HEK293 (cell line): ENCODE results near the gene BDP1.

Experiments used
- ATF2 ChIP-seq: fragments of 450-650 bp; formaldehyde crosslinking; IDR thresholded peaks from 2 replicates; pipeline ENCODE4 v1.5.1; 2016; ENCODE audit warnings: missing biosample characterization, missing genetic modification characterization, low read depth
- HOXD13 ChIP-seq: sonication (generic); formaldehyde crosslinking; IDR thresholded peaks from 2 replicates; pipeline ENCODE4 v1.8.0; 2022; ENCODE audit warnings: missing genetic modification reagents, borderline replicate concordance
- MZF1 ChIP-seq: fragments of 450-650 bp; formaldehyde crosslinking; IDR thresholded peaks from 2 replicates; pipeline ENCODE4 v1.5.1; 2017; ENCODE audit warnings: missing biosample characterization, missing genetic modification characterization, borderline replicate concordance
- OSR2 ChIP-seq: fragments of 450-650 bp; formaldehyde crosslinking; IDR thresholded peaks from 2 replicates; pipeline ENCODE4 v1.5.1; 2016; ENCODE audit warnings: missing biosample characterization, missing genetic modification characterization
- OVOL3 ChIP-seq: fragments of 450-650 bp; formaldehyde crosslinking; IDR thresholded peaks from 2 replicates; pipeline ENCODE4 v1.5.1; 2016; ENCODE audit warnings: missing biosample characterization, missing genetic modification characterization
- PATZ1 ChIP-seq: fragments of 450-650 bp; formaldehyde crosslinking; IDR thresholded peaks from 2 replicates; pipeline ENCODE4 v1.5.1; 2016; ENCODE audit warnings: missing biosample characterization, missing genetic modification characterization
- SCRT1 ChIP-seq: fragments of 450-650 bp; formaldehyde crosslinking; IDR thresholded peaks from 2 replicates; pipeline ENCODE4 v1.5.1; 2016; ENCODE audit warnings: missing biosample characterization, missing genetic modification characterization, borderline replicate concordance
- SP2 ChIP-seq: fragments of 450-650 bp; formaldehyde crosslinking; IDR thresholded peaks from 2 replicates; pipeline ENCODE4 v1.5.1; 2016; ENCODE audit warnings: missing biosample characterization, missing genetic modification characterization
- YY1 ChIP-seq: fragments of 450-650 bp; formaldehyde crosslinking; IDR thresholded peaks from 2 replicates; pipeline ENCODE4 v1.5.1; 2018; ENCODE audit warnings: missing biosample characterization, missing genetic modification characterization
- YY2 ChIP-seq: fragments of 450-650 bp; formaldehyde crosslinking; IDR thresholded peaks from 2 replicates; pipeline ENCODE4 v1.5.1; 2016; ENCODE audit warnings: missing biosample characterization, missing genetic modification characterization
- ZFP41 ChIP-seq: fragments of 450-650 bp; formaldehyde crosslinking; IDR thresholded peaks from 2 replicates; pipeline ENCODE4 v1.5.1; 2016; ENCODE audit warnings: missing biosample characterization, missing genetic modification characterization, borderline replicate concordance
- ZFP69B ChIP-seq: fragments of 450-650 bp; formaldehyde crosslinking; IDR thresholded peaks from 2 replicates; pipeline ENCODE4 v1.5.1; 2016; ENCODE audit warnings: missing biosample characterization, missing genetic modification characterization
- ZNF114 ChIP-seq: fragments of 450-650 bp; formaldehyde crosslinking; IDR thresholded peaks from 2 replicates; pipeline ENCODE4 v1.5.0; 2017; ENCODE audit warnings: missing biosample characterization, missing genetic modification characterization
- ZNF138 ChIP-seq: fragments of 450-650 bp; formaldehyde crosslinking; IDR thresholded peaks from 2 replicates; pipeline ENCODE4 v1.5.1; 2016; ENCODE audit warnings: missing biosample characterization, missing genetic modification characterization, borderline replicate concordance
- ZNF157 ChIP-seq: fragments of 450-650 bp; formaldehyde crosslinking; IDR thresholded peaks from 2 replicates; pipeline ENCODE4 v1.5.1; 2016; ENCODE audit warnings: missing biosample characterization, missing genetic modification characterization
- ZNF184 ChIP-seq: fragments of 450-650 bp; IDR thresholded peaks from 2 replicates; pipeline ENCODE4 v1.5.1; 2018; ENCODE audit warnings: missing biosample characterization, mild to moderate bottlenecking, missing genetic modification characterization
- ZNF274 ChIP-seq, 2 experiments: fragments of 200-500 bp in 1 of 2; fragments of 450-650 bp in 1 of 2; sonication (Bioruptor generic) in 1 of 2; formaldehyde crosslinking in 1 of 2; IDR thresholded peaks; 2 replicates each; pipeline versions ENCODE4 v1.5.1 to v1.6.1; 2014 to 2016; ENCODE audit warnings: borderline replicate concordance in 1 of 2, inconsistent platforms in 1 of 2, low read length in 1 of 2, missing biosample characterization in 1 of 2, missing genetic modification characterization in 1 of 2
- ZNF394 ChIP-seq: fragments of 450-650 bp; formaldehyde crosslinking; IDR thresholded peaks from 2 replicates; pipeline ENCODE4 v1.5.1; 2016; ENCODE audit warnings: missing biosample characterization, missing genetic modification characterization, mild to moderate bottlenecking, moderate library complexity, borderline replicate concordance
- ZNF501 ChIP-seq: fragments of 450-650 bp; formaldehyde crosslinking; IDR thresholded peaks from 2 replicates; pipeline ENCODE4 v1.5.1; 2016; ENCODE audit warnings: missing biosample characterization, missing genetic modification characterization
- ZNF549 ChIP-seq: fragments of 450-650 bp; IDR thresholded peaks from 2 replicates; pipeline ENCODE4 v1.5.1; 2018; ENCODE audit warnings: missing biosample characterization, missing genetic modification characterization, mild to moderate bottlenecking, inconsistent platforms, moderate library complexity
- ZNF560 ChIP-seq: fragments of 450-650 bp; formaldehyde crosslinking; IDR thresholded peaks from 2 replicates; pipeline ENCODE4 v1.5.1; 2017; ENCODE audit warnings: missing biosample characterization, missing genetic modification characterization, borderline replicate concordance
- ZNF561 ChIP-seq: fragments of 450-650 bp; IDR thresholded peaks from 2 replicates; pipeline ENCODE4 v1.5.1; 2018; ENCODE audit warnings: missing biosample characterization, missing genetic modification characterization, borderline replicate concordance
- ZNF623 ChIP-seq: fragments of 450-650 bp; formaldehyde crosslinking; IDR thresholded peaks from 2 replicates; pipeline ENCODE4 v1.5.1; 2016; ENCODE audit warnings: missing biosample characterization, missing genetic modification characterization
- ZNF654 ChIP-seq: fragments of 450-650 bp; formaldehyde crosslinking; IDR thresholded peaks from 2 replicates; pipeline ENCODE4 v1.5.1; 2016; ENCODE audit warnings: low read depth, missing biosample characterization, missing genetic modification characterization
- ZNF670 ChIP-seq: fragments of 450-650 bp; formaldehyde crosslinking; IDR thresholded peaks from 2 replicates; pipeline ENCODE4 v1.5.1; 2016; ENCODE audit warnings: missing biosample characterization, missing genetic modification characterization, low read depth
- ZNF768 ChIP-seq: fragments of 450-650 bp; formaldehyde crosslinking; IDR thresholded peaks from 2 replicates; pipeline ENCODE4 v1.5.1; 2018; ENCODE audit warnings: missing biosample characterization, mild to moderate bottlenecking, missing genetic modification characterization
- ZNF792 ChIP-seq: fragments of 450-650 bp; formaldehyde crosslinking; IDR thresholded peaks from 2 replicates; pipeline ENCODE4 v1.5.1; 2016; ENCODE audit warnings: missing biosample characterization, missing genetic modification characterization
- ZNF843 ChIP-seq: fragments of 450-650 bp; formaldehyde crosslinking; IDR thresholded peaks from 2 replicates; pipeline ENCODE4 v1.5.1; 2016; ENCODE audit warnings: missing biosample characterization, missing genetic modification characterization
- ZSCAN18 ChIP-seq: fragments of 450-650 bp; formaldehyde crosslinking; IDR thresholded peaks from 2 replicates; pipeline ENCODE4 v1.5.1; 2016; ENCODE audit warnings: missing biosample characterization, missing genetic modification characterization
- TF ChIP-seq, protein P1 (sequence below): fragments of 450-650 bp; formaldehyde crosslinking; IDR thresholded peaks from 2 replicates; pipeline ENCODE4 v1.5.1; 2016; ENCODE audit warnings: missing biosample characterization, missing genetic modification characterization
- TF ChIP-seq, protein P2 (sequence below): fragments of 450-650 bp; formaldehyde crosslinking; IDR thresholded peaks from 2 replicates; pipeline ENCODE4 v1.5.1; 2016; ENCODE audit warnings: missing biosample characterization, missing genetic modification characterization

BDP1 gene

GRCh38 chr5:71586941-71587765 lies 131.7 kb downstream of the BDP1 start, which contains the start of gene MCCC2 (continued):
- TF ChIP-seq SCRT1 (no peak), ZNF394 (tag by site-specific recombination) (peak; percentile 46; the same call in 1 of the 2 replicates), OVOL3 (tag by site-specific recombination) (no peak), ZNF670 (tag by site-specific recombination) (no peak), ZNF138 (no peak), ZFP69B (tag by site-specific recombination) (no peak), ZNF654 (tag by site-specific recombination) (no peak), YY2 (tag by site-specific recombination) (no peak), ZNF560 (tag by site-specific recombination) (no peak), ZNF184 (tag by site-specific recombination) (0 out of 2 replicates have a peak, but pooled peaks have one; percentile 47), YY1 (tag by site-specific recombination) (peak; percentile 62), OSR2 (tag by site-specific recombination) (no peak), ZNF157 (tag by site-specific recombination) (no peak), HOXD13 (CRISPR knock-in tag) (peak; percentile 58; the same call in 1 of the 2 replicates), ZNF549 (tag by site-specific recombination) (no peak), ZNF561 (tag by site-specific recombination) (peak; percentile 58; the same call in 1 of the 2 replicates), ZNF114 (no peak), ZFP41 (tag by site-specific recombination) (no peak), ZNF792 (tag by site-specific recombination) (no peak), ZNF623 (tag by site-specific recombination) (no peak), ATF2 (tag by site-specific recombination) (no peak), ZNF274 (IDR thresholded peaks at IDR 0.05; ENCODE audit: low read length) (no peak), ZNF274 (tag by site-specific recombination; IDR thresholded peaks at IDR 0.05; ENCODE audit: borderline replicate concordance) (no peak), MZF1 (0 out of 2 replicates have a peak, but pooled peaks have one; percentile 11), ZNF843 (tag by site-specific recombination) (peak; percentile 71; the same call in 1 of the 2 replicates), SP2 (peak; percentile 90), ZNF768 (tag by site-specific recombination) (peak; percentile 59; the same call in 1 of the 2 replicates), PATZ1 (tag by site-specific recombination) (no peak), ZNF501 (tag by site-specific recombination) (peak; percentile 94), ZSCAN18 (tag by site-specific recombination) (no peak)
- TF ChIP-seq, protein P1, sequence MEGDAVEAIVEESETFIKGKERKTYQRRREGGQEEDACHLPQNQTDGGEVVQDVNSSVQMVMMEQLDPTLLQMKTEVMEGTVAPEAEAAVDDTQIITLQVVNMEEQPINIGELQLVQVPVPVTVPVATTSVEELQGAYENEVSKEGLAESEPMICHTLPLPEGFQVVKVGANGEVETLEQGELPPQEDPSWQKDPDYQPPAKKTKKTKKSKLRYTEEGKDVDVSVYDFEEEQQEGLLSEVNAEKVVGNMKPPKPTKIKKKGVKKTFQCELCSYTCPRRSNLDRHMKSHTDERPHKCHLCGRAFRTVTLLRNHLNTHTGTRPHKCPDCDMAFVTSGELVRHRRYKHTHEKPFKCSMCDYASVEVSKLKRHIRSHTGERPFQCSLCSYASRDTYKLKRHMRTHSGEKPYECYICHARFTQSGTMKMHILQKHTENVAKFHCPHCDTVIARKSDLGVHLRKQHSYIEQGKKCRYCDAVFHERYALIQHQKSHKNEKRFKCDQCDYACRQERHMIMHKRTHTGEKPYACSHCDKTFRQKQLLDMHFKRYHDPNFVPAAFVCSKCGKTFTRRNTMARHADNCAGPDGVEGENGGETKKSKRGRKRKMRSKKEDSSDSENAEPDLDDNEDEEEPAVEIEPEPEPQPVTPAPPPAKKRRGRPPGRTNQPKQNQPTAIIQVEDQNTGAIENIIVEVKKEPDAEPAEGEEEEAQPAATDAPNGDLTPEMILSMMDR (tag by site-specific recombination): no peak; the same call in 1 of the 2 replicates
- TF ChIP-seq, protein P2, sequence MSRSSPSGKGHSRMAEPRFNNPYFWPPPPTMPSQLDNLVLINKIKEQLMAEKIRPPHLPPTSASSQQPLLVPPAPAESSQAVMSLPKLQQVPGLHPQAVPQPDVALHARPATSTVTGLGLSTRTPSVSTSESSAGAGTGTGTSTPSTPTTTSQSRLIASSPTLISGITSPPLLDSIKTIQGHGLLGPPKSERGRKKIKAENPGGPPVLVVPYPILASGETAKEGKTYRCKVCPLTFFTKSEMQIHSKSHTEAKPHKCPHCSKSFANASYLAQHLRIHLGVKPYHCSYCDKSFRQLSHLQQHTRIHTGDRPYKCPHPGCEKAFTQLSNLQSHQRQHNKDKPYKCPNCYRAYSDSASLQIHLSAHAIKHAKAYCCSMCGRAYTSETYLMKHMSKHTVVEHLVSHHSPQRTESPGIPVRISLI: no peak
